Measurements from ENCODE around the gene KCNMA1. TPM values are rescaled to one million over a fixed set of nuclear protein-coding genes. Genes with fewer than 3 reads are reported as not detected.

The KCNMA1 gene
- total RNA-seq, 4 donors from 2014 or later = 4.6 to 10.5 (median 7.8) TPM

GRCh38 chr10:77297393-77297739 is 340.2 kb downstream of the KCNMA1 start:
- H3K27me3 ChIP-seq = no peaks in the 10 kb centered on the region
- no peaks in the 10 kb centered on the region for H3K4me1 ChIP-seq
- DNase-seq (ENCODE audit: low spot score in 2 of 2) = no peak
- no peaks in the 10 kb centered on the region for H3K36me3 ChIP-seq
- H3K27ac ChIP-seq = no peak overlapping the region
- no peaks in the 10 kb centered on the region for H3K9me3 ChIP-seq
- TF ChIP-seq POLR2AphosphoS5 (IDR thresholded peaks at IDR 0.05) (no peak), POLR2A (IDR thresholded peaks at IDR 0.05) (no peak), CTCF (IDR thresholded peaks at IDR 0.05) (no peak)
- H3K4me3 ChIP-seq = no peak overlapping the region
- WGBS = 66% methylated on average over 5 of the region's 5 CpGs

- DNase-seq (ENCODE audit: low spot score in 2 of 2) = no peak
- no peaks in the 10 kb centered on the region for H3K9me3 ChIP-seq
- 47% methylated on average over 7 of the region's 7 CpGs for WGBS
- H3K27me3 ChIP-seq = no peaks in the 10 kb centered on the region
- TF ChIP-seq EP300 (IDR thresholded peaks at IDR 0.05) (no peak), POLR2A (IDR thresholded peaks at IDR 0.05) (no peak), CTCF (IDR thresholded peaks at IDR 0.05) (no peak), POLR2AphosphoS5 (IDR thresholded peaks at IDR 0.05) (no peak)
- H3K4me3 ChIP-seq = no peak overlapping the region
- no peaks in the 10 kb centered on the region for H3K4me1 ChIP-seq
- no peak overlapping the region for H3K27ac ChIP-seq
- H3K36me3 ChIP-seq = no peaks in the 10 kb centered on the region
These were observed 340.8 kb downstream of the KCNMA1 start for GRCh38 chr10:77296534-77297392.

GRCh38 chr10:77293773-77294172 is 343.8 kb downstream of the KCNMA1 start:
- Histone ChIP-seq H3K36me3 (no peaks in the 10 kb centered on the region), H3K9me3 (no peaks in the 10 kb centered on the region), H3K27ac (no peak overlapping the region), H3K4me1 (no peaks in the 10 kb centered on the region), H3K27me3 (no peaks in the 10 kb centered on the region), H3K4me3 (no peak overlapping the region)
- TF ChIP-seq POLR2AphosphoS5 (IDR thresholded peaks at IDR 0.05) (no peak), POLR2A (IDR thresholded peaks at IDR 0.05) (no peak), EP300 (IDR thresholded peaks at IDR 0.05) (no peak), CTCF (IDR thresholded peaks at IDR 0.05) (no peak)
- WGBS = 91% methylated on average over 7 of the region's 7 CpGs
- DNase-seq (ENCODE audit: low spot score in 2 of 2) = no peak

- no peak for TF ChIP-seq POLR2A (IDR thresholded peaks at IDR 0.05)
- TF ChIP-seq EP300 (IDR thresholded peaks at IDR 0.05) = no peak
- no peak for TF ChIP-seq CTCF (IDR thresholded peaks at IDR 0.05)
- TF ChIP-seq POLR2AphosphoS5 (IDR thresholded peaks at IDR 0.05) = no peak
- WGBS = 93% methylated on average over 2 of the region's 2 CpGs
- no peak overlapping the region for H3K27ac ChIP-seq
- DNase-seq (ENCODE audit: low spot score in 2 of 2) = no peak
- H3K27me3 ChIP-seq = no peaks in the 10 kb centered on the region
- no peaks in the 10 kb centered on the region for H3K9me3 ChIP-seq
- no peaks in the 10 kb centered on the region for H3K4me1 ChIP-seq
- H3K4me3 ChIP-seq = no peak overlapping the region
- no peaks in the 10 kb centered on the region for H3K36me3 ChIP-seq
These were observed 344.3 kb downstream of the KCNMA1 start for GRCh38 chr10:77293347-77293746.

- WGBS = 63% methylated on average over 10 of the region's 10 CpGs
- Histone ChIP-seq H3K4me1 (no peaks in the 10 kb centered on the region), H3K36me3 (no peaks in the 10 kb centered on the region), H3K27me3 (no peaks in the 10 kb centered on the region), H3K4me3 (no peak overlapping the region), H3K27ac (no peak overlapping the region), H3K9me3 (no peaks in the 10 kb centered on the region)
- TF ChIP-seq CTCF (IDR thresholded peaks at IDR 0.05) (no peak), POLR2A (IDR thresholded peaks at IDR 0.05) (no peak), EP300 (IDR thresholded peaks at IDR 0.05) (no peak), POLR2AphosphoS5 (IDR thresholded peaks at IDR 0.05) (no peak)
- no peak for DNase-seq (ENCODE audit: low spot score in 2 of 2)
These were observed 345.8 kb downstream of the KCNMA1 start for GRCh38 chr10:77291596-77292505.
